Measurements from ENCODE around the gene EP400.

The EP400 gene

DNA sequence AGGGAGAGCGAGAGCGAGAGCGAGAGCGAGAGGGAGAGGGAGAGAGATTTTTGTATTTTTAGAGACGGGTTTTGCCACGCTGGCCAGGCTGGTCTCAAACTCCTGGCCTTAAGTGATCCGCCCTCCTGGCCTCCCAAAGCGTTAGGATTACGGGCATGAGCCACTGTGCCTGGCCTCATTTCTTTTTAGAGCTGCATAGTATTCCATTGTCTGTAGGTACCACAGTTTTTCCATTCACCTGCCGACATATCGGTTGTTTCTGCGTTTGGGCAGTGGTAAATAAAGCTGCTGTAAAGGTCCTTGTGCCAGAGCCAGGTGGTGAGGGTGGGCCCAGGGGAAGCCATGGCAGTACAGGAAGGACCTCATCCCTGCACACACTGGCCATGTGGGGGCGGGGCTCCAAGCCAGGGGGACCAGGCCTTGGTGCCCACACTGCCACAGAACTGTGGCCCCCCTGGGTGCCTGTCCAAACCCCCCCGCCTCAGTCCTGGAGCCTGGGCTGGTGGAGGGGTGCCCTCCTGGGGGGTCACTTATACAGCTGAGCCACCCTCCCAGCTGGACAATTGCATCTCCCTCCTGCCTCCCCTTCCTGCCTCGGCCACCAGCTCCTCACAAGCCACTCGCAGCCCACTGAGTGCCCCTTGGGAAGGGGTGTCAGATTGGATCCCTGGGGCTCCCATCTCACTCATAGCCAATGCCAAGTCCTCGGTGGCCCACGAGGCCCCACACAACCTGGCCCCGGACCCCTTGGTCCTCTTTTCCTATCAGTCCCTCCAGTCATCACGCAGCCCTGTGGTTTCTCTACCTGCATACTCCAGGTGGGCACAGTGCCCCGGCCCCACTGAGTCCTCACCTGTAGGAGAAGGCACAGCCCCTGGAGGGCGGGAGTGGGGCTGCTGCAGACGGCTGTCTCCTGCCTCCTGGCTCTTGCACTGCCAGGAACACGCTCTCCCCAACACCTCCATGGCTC lies 22.3 kb upstream of the EP400 start:
- no peak for DNase-seq

GRCh38 chr12:131928080-131928710 lies 21.5 kb upstream of the EP400 start:
- peak; percentile 40 to 52 (median 45) for DNase-seq

DNA sequence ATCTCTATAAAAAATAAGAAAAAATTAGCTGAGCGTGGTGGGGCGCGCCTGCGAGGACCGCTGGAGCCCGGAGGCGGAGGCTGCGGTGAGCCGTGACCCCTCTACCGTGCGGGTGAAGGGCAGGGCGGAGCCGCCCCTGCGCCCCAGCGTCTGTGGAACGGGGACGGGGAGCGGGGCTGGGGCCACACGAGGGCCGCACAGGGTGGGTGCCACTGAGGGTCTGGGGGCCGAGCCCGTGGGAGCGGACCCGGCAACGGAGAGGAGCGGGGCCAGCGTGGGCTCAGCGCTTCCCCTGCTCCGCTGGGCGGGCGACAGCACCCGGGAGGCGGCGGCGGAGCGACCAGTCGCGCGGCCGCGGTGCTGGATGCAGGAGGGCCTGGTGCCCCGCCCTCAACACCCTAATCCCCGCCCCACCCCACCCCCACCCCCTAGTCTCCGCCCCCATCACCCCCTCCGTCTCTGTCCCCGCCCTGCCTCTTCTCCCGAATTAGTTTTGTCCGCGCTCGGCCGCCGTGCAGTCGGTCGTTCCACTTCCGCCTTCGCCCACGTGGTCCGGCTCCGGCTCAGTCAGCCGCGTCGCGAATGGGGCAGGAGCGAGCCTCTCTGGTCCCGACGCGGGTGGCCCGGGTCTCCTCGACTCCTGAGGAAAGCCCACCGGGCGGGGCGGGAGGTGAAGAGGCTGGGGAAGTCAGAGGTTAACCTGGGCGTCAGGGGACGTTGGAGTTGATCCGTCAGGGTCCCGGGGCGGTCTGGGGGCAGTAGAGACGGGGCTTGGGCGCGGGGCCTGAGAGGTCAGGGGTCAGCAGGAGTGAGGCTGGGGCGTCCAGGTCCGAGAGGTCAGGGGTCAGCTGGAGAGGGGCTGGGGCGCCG lies 20.8 kb upstream of the EP400 start, which contains the start of gene PUS1:
Gene PUS1, plus strand, starts transcription at position 566 of the 870 bp plus-strand sequence. CDS start 447 bp downstream, outside the sequence.
- DNase-seq, result peak; percentile 98 to 99 (median 98)

- peak in 2 of 3 donors; percentile 19 to 47 for DNase-seq
These were observed 19.9 kb upstream of the EP400 start for GRCh38 chr12:131929581-131930456.

GRCh38 chr12:131930510-131930909 lies 19.2 kb upstream of the EP400 start:
- no peak for DNase-seq

DNA sequence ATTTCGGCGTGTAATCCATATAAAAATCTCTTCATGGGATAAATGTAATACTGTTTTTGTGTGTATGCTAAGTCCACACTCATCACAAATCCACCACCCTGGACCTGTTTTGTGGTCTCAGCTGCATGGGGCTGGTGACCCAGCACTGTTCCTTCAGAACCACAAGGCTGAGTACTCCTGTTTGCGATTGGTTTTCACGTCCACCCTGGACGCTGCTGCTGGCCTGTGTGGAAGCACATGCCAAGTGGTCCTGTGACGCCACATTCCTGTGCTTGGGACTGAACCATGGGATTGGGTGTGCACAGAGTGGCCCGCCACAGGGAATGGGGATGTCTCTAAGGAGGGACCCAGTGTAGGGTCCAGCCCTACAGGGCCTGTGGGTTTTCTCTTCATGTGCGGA lies 16.4 kb upstream of the EP400 start:
- no peak for DNase-seq

- no peak for DNase-seq
These were observed 15.2 kb upstream of the EP400 start for GRCh38 chr12:131934535-131934934.

GRCh38 chr12:131938082-131938481 lies 11.7 kb upstream of the EP400 start:
- no peak for DNase-seq

- no peak for DNase-seq
These were observed 10.7 kb upstream of the EP400 start for GRCh38 chr12:131939007-131939406.

GRCh38 chr12:131940141-131940547 lies 9.6 kb upstream of the EP400 start:
- DNase-seq, result no peak

DNA sequence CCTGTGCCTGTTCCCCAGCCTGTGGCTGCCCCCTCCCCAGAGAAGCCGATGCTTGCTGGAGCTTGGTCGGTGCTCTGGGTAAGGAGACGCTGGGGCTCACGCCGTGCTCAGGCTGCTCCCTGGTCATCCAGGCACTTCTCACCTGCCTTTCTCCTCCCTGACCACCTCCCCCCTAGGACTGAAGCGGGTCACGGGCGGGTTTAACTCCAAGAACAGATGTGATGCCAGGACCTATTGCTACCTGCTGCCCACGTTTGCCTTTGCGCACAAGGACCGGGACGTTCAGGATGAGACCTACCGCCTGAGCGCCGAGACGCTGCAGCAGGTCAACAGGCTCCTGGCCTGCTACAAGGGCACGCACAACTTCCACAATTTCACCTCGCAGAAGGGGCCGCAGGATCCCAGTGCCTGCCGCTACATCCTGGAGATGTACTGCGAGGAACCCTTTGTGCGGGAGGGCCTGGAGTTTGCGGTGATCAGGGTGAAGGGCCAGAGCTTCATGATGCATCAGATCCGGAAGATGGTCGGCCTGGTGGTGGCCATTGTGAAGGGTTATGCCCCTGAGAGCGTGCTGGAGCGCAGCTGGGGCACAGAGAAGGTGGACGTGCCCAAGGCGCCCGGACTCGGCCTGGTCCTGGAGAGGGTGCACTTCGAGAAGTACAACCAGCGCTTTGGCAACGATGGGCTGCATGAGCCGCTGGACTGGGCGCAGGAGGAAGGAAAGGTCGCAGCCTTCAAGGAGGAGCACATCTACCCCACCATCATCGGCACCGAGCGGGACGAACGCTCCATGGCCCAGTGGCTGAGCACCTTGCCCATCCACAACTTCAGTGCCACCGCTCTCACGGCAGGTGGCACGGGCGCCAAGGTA lies 8.4 kb upstream of the EP400 start:
- no peak for DNase-seq

DNA sequence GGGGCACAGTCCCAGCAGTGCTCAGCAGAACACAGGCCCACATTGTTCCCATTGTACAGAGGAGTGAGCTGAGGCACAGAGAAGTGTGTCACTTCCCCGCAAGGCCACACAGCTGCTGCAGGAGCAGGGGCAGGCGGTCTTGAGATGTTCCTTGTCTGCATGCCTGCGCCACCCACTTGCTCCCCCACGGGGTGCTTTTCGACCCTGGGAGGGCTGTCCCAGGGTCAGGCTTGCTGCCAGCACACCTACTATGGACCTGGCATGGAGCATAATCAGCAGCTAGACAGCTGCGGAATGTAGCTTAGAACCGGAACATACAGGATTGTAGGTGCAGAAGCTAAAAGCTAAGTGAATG lies 7.8 kb upstream of the EP400 start:
- DNase-seq, result no peak

DNA sequence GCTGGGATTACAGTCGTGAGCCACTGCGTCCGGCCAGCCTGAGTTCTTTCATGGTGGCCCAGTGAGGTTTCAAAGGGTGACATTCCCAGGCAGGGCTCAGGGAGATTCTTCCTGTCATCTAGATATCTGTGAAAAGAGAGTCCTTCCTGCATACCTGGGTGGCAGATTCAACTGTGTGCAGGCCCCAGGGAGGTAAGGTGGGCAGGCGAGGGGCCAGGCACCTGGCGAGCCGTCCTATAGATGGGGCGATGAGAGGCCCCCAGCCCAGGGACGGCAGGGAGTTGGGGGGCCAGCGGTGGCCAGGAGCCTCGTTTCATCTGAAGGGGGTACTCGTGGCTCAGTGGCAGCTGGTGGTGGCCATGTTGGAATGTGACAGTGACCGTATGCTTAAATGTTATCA lies 7.1 kb upstream of the EP400 start:
- no peak for DNase-seq

- no peak for DNase-seq
These were observed 6.4 kb upstream of the EP400 start for GRCh38 chr12:131943389-131943788.

DNA sequence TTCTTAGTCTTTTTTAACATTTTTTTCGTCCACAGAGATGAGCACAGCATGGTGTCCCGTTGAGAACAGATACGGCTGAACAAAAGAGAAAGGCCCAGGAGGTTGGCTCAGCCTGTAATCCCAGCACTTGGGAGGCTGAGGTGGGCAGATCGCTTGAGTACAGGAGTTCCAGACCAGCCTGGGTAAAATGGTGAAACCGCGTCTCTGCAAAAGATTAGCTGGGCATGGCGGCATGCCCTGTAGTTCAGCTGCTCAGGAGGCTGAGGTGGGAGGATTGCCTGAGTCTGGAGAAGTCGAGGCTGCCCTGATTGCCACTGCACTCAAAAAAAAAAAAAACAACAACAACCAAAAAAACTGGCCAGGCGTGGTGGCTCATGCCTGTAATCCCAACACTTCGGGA lies 5.9 kb upstream of the EP400 start:
- no peak for DNase-seq

DNA sequence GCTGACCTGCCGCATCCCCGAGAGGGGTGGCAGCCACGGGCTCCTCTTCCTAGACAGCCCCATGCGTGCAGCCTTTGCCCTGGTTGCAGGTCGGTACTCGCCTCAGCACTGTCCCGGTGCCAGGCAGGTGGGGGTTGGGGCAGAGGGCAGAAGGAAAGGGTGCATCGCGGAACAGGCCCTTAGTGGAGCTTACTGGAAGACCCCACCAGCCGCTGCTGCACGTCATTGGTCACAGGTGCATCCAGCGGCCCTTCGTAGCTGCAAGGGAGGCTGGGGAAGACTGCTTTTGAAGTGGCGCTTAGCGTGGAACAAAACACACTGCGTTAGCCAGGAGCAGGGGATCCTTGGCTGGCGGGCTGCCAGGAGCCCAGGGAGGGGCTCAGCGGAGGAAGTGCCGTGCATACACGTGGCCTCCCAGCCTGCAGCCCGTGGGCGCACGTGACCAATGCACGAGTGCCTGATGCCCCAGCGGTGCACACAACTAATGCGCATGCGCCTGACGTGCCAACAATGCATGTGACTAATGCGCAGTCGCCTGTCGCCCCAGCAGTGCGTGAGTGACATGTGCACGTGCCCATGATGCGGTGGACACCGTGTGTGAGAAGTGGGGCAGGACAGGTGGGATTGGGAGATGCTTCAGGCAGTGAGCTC lies 5.0 kb upstream of the EP400 start:
- no peak for DNase-seq

GRCh38 chr12:131946757-131947156 lies 3.0 kb upstream of the EP400 start:
- DNase-seq, result no peak

DNA sequence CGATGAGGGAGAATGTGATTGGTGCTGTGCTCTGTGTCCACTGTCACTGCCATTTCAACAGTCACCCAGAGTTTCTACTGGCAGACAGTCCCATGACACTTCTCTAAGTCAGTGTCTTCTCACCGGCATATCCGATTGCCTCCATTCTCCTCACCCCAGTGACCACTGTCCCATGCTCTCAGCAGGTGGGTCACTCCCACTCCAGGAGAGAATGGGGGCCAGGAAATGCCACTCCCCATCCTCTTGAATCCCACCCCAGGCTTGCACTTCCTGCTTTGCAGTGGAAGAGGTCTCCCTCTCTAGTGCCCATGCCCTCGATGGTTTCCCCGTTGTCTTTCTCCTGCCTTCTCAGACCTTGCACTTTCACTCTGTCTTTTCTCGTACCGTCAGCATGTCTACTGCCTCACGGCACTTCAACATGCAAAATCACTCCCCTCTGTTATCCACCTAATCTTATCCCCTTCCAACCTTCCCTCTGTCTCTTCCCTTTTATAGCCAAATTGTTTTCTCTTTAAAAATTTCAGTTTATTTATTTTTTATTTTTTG lies 2.2 kb upstream of the EP400 start:
- DNase-seq, result no peak

GRCh38 chr12:131948166-131948712 lies 1.5 kb upstream of the EP400 start:
- DNase-seq, result no peak
